ENCODE data around the gene CLASRP.

CLASRP gene

GRCh38 chr19:45023048-45023447 is 15.8 kb upstream of the CLASRP start:
- no peak for DNase-seq

- DNase-seq = no peak
Observed at GRCh38 chr19:45025264-45025663, 13.6 kb upstream of the CLASRP start.

- no peak for DNase-seq
Observed at GRCh38 chr19:45027371-45027770, 11.5 kb upstream of the CLASRP start.

GRCh38 chr19:45030825-45031224 is 8.0 kb upstream of the CLASRP start:
- DNase-seq = no peak

- no peak for DNase-seq
Observed at GRCh38 chr19:45032421-45032820, 6.4 kb upstream of the CLASRP start.

GRCh38 chr19:45035755-45036154 is 3.1 kb upstream of the CLASRP start:
- no peak for DNase-seq

- DNase-seq = no peak
Observed at GRCh38 chr19:45037393-45038169, 1.3 kb upstream of the CLASRP start.

- no peak for DNase-seq
Observed at GRCh38 chr19:45040059-45040771, 1.4 kb downstream of the CLASRP start.

GRCh38 chr19:45041125-45041524 is 2.3 kb downstream of the CLASRP start:
- DNase-seq = no peak

GRCh38 chr19:45045671-45046353 is 7.0 kb downstream of the CLASRP start:
- DNase-seq = no peak

- DNase-seq = no peak
Observed at GRCh38 chr19:45046355-45046754, 7.5 kb downstream of the CLASRP start.

- DNase-seq = no peak
Observed at GRCh38 chr19:45047188-45047797, 8.4 kb downstream of the CLASRP start.

- DNase-seq = no peak
Observed at GRCh38 chr19:45049073-45049736, 10.4 kb downstream of the CLASRP start.

GRCh38 chr19:45050036-45050435 is 11.2 kb downstream of the CLASRP start:
- DNase-seq = no peak

GRCh38 chr19:45051929-45052579 is 13.2 kb downstream of the CLASRP start:
- DNase-seq = no peak

- no peak for DNase-seq
Observed at GRCh38 chr19:45056831-45057230, 18.0 kb downstream of the CLASRP start.

GRCh38 chr19:45057444-45057843 is 18.6 kb downstream of the CLASRP start:
- DNase-seq = no peak

GRCh38 chr19:45058622-45059159 is 19.8 kb downstream of the CLASRP start:
- no peak for DNase-seq

GRCh38 chr19:45059258-45059965 is 20.6 kb downstream of the CLASRP start:
- peak; percentile 13 for DNase-seq

GRCh38 chr19:45061965-45062364 is 23.1 kb downstream of the CLASRP start:
- DNase-seq = no peak
